Prostate gland (tissue), 2 donors: ENCODE data around the gene CCDC83. TPM values are rescaled to one million over a fixed set of nuclear protein-coding genes. Genes with fewer than 3 reads are reported as not detected.

Experiments used
- DNase-seq: peaks from one replicate; pipeline ENCODE4 v3.0.0-alpha.2; 2019; ENCODE audit warnings: low spot score
- H3K27ac ChIP-seq, 2 donors: fragments of 200-600 bp; sonication (generic); 2 replicates each; pipeline ENCODE4 v1.5.1; 2017 to 2019
- H3K27me3 ChIP-seq: fragments of 200-600 bp; sonication (generic); replicated peaks from 2 replicates; pipeline ENCODE4 v1.5.1; 2019; ENCODE audit not compliant: insufficient read depth
- H3K36me3 ChIP-seq, 2 donors: fragments of 200-600 bp; sonication (generic); 1 replicate in 1 of 2; 2 replicates in 1 of 2; pipeline versions ENCODE4 v1.5.1 to v1.8.1; 2017 to 2019
- H3K4me1 ChIP-seq: fragments of 200-600 bp; sonication (generic); replicated peaks from 2 replicates; pipeline ENCODE4 v1.5.1; 2019
- H3K4me3 ChIP-seq, 2 donors: fragments of 200-600 bp; sonication (generic); 2 replicates each; pipeline ENCODE4 v1.5.1; 2017 to 2019
- H3K9me3 ChIP-seq: fragments of 200-600 bp; sonication (generic); 2 replicates; pipeline ENCODE4 v1.5.1; 2017
- CTCF ChIP-seq, 4 experiments: fragments of 200-600 bp in 2 of 4; fragments of 450-650 bp in 2 of 4; sonication (generic) in 2 of 4; IDR thresholded peaks; 1 replicate in 3 of 4; 2 replicates in 1 of 4; pipeline ENCODE4 v1.5.1; 2016 to 2019; ENCODE audit warnings: antibody characterized with exemption in 4 of 4, mild to moderate bottlenecking in 2 of 4, moderate library complexity in 2 of 4
- POLR2A ChIP-seq: fragments of 450-650 bp; IDR thresholded peaks from one replicate; pipeline ENCODE4 v1.6.1; 2016; ENCODE audit warnings: antibody characterized with exemption, mild to moderate bottlenecking
- POLR2AphosphoS5 ChIP-seq: sonication (generic); formaldehyde crosslinking; IDR thresholded peaks from one replicate; pipeline ENCODE4 v1.6.1; 2017; ENCODE audit warnings: antibody characterized with exemption
- WGBS: methylation state at CpG from one replicate; pipeline ENCODE4 v1.1.5; 2018; 5-methylcytosine and 5-hydroxymethylcytosine counted together
- intact Hi-C: fragments of 100-400 bp; cut with DNase I; formaldehyde crosslinking; loops from one replicate; pipeline ENCODE4 v1.14.2; 2022
- total RNA-seq, 2 donors: library from RNA; depleted of rRNA; stranded (reverse); fragments of >200 nt; gene quantifications; one replicate each; pipeline ENCODE4 v1.1.0, GENCODE V29; 2016

CCDC83 gene
- total RNA-seq, 2 donors from 2014 or later, result 12.5 TPM; not detected in 1

- DNase-seq, result no peak
- intact Hi-C loops, result no loop called here
- no peak for TF ChIP-seq POLR2AphosphoS5
- no peak for TF ChIP-seq CTCF (IDR thresholded peaks at IDR 0.05)
- TF ChIP-seq POLR2A, result no peak
- Histone ChIP-seq H3K9me3 (no peaks in the 10 kb centered on the region), H3K4me3 (no peak overlapping the region), H3K36me3 (no peaks in the 10 kb centered on the region), H3K27me3 (no peaks in the 10 kb centered on the region), H3K4me1 (no peaks in the 10 kb centered on the region), H3K27ac (no peak overlapping the region)
- WGBS, result 97% methylated on average over 1 of the region's 1 CpG
These were observed 11.1 kb downstream of the CCDC83 start for GRCh38 chr11:85866137-85866827.

GRCh38 chr11:85867751-85868150 lies 12.6 kb downstream of the CCDC83 start:
- Histone ChIP-seq H3K4me1 (no peaks in the 10 kb centered on the region), H3K36me3 (no peaks in the 10 kb centered on the region), H3K4me3 (no peak overlapping the region), H3K27ac (no peak overlapping the region), H3K27me3 (no peaks in the 10 kb centered on the region), H3K9me3 (no peaks in the 10 kb centered on the region)
- intact Hi-C loops, result no loop called here
- WGBS, result 31% methylated on average over 3 of the region's 3 CpGs
- no peak for DNase-seq
- TF ChIP-seq POLR2AphosphoS5, result no peak
- TF ChIP-seq POLR2A, result no peak
- TF ChIP-seq CTCF (IDR thresholded peaks at IDR 0.05), result no peak

GRCh38 chr11:85869781-85870180 lies 14.6 kb downstream of the CCDC83 start:
- no peaks in the 10 kb centered on the region for H3K9me3 ChIP-seq
- H3K4me1 ChIP-seq, result no peaks in the 10 kb centered on the region
- TF ChIP-seq CTCF (IDR thresholded peaks at IDR 0.05), result no peak
- no peak for TF ChIP-seq POLR2A
- TF ChIP-seq POLR2AphosphoS5, result no peak
- intact Hi-C loops, result no loop called here
- no peaks in the 10 kb centered on the region for H3K36me3 ChIP-seq
- H3K4me3 ChIP-seq, result no peak overlapping the region
- no peaks in the 10 kb centered on the region for H3K27me3 ChIP-seq
- WGBS, result 86% methylated on average over 2 of the region's 2 CpGs
- DNase-seq, result no peak
- H3K27ac ChIP-seq, result no peak overlapping the region

GRCh38 chr11:85874265-85874664 lies 19.1 kb downstream of the CCDC83 start:
- H3K4me3 ChIP-seq, result no peak overlapping the region
- DNase-seq, result no peak
- H3K27me3 ChIP-seq, result no peaks in the 10 kb centered on the region
- H3K27ac ChIP-seq, result no peak overlapping the region
- H3K36me3 ChIP-seq, result no peaks in the 10 kb centered on the region
- H3K4me1 ChIP-seq, result no peaks in the 10 kb centered on the region
- WGBS, result 75% methylated on average over 1 of the region's 1 CpG
- TF ChIP-seq POLR2AphosphoS5, result no peak
- no peak for TF ChIP-seq POLR2A
- TF ChIP-seq CTCF (IDR thresholded peaks at IDR 0.05), result no peak
- intact Hi-C loops, result no loop called here
- H3K9me3 ChIP-seq, result no peaks in the 10 kb centered on the region

GRCh38 chr11:85875505-85875904 lies 20.3 kb downstream of the CCDC83 start:
- intact Hi-C loops, result no loop called here
- Histone ChIP-seq H3K4me3 (no peak overlapping the region), H3K36me3 (no peaks in the 10 kb centered on the region), H3K27me3 (no peaks in the 10 kb centered on the region), H3K27ac (no peak overlapping the region), H3K4me1 (no peaks in the 10 kb centered on the region), H3K9me3 (no peaks in the 10 kb centered on the region)
- 45% methylated on average over 1 of the region's 1 CpG for WGBS
- TF ChIP-seq POLR2AphosphoS5 (no peak), CTCF (IDR thresholded peaks at IDR 0.05) (no peak), POLR2A (no peak)
- no peak for DNase-seq
